ENCODE results near the gene CAMK1D. TPM values are rescaled to one million over a fixed set of nuclear protein-coding genes. Genes with fewer than 3 reads are reported as not detected.

CAMK1D gene
- total and polyA plus RNA-seq, 5 donors = 15.2 to 44.1 (median 26.6) TPM

DNA sequence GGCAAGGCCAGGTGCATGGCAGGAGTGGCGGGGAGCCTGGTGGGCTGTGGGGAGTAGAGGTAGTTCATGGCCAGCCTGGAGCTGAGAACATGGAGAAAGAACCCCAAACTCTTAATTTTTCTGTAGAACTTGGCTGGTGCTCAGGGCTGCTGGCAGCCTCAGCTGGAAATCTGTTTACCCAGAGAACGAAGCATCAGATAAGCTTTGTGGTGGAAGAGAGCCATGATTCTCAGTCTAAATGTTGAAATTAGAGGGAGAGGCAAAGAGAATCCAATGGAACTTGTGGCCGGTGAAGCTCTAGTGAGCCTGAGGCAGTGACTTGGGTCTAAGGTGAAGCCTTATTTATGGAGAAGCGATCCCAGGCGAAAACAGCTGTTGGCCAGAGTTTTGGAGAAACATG is 525.8 kb downstream of the CAMK1D start:
- no peaks in the 10 kb centered on the region for H3K4me1 ChIP-seq (ENCODE audit: control insufficient read depth, insufficient read depth, low read length)
- DNase-seq = peak in 2 of 3 donors; percentile 52 to 70
- ATAC-seq = peak; percentile 49 to 70
- intact Hi-C loops (cut with DNase I) = no loop called here
- H3K4me3 ChIP-seq (ENCODE audit: low read length) = no peak overlapping the region
- no peaks in the 10 kb centered on the region for H3K9me3 ChIP-seq (ENCODE audit: control insufficient read depth, low read length)
- 62% methylated on average over 5 of the region's 5 CpGs for WGBS
- no peaks in the 10 kb centered on the region for H3K27me3 ChIP-seq (ENCODE audit: control insufficient read depth, insufficient read depth)
- H3K27ac ChIP-seq (ENCODE audit: low read length) = no peak overlapping the region

DNA sequence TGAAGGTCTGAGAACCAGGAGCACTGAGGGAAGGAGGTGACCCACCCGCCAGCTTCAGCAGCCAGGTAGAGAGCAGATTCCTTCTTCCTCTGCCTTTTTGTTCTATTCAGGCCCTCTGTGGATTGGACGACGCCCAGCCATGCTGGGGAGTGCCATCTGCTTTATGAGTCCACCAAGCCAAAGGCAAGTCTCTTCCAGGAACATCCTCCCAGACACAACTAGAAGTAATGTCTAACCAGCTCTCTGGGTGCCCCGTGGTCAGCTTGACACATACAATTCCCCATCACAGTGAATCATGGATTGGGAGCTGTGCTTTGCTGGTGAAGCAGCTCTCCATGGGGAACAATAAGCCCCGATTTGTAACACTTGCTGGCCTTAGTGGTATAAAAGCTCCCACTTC is 526.9 kb downstream of the CAMK1D start:
- no peaks in the 10 kb centered on the region for H3K4me1 ChIP-seq (ENCODE audit: control insufficient read depth, insufficient read depth, low read length)
- intact Hi-C loops (cut with DNase I) = no loop called here
- ATAC-seq (no peak), DNase-seq (no peak)
- 91% methylated on average over 5 of the region's 5 CpGs for WGBS
- no peak overlapping the region for H3K27ac ChIP-seq (ENCODE audit: low read length)
- no peaks in the 10 kb centered on the region for H3K27me3 ChIP-seq (ENCODE audit: control insufficient read depth, insufficient read depth)
- H3K9me3 ChIP-seq (ENCODE audit: control insufficient read depth, low read length) = no peaks in the 10 kb centered on the region
- H3K4me3 ChIP-seq (ENCODE audit: low read length) = no peak overlapping the region

DNA sequence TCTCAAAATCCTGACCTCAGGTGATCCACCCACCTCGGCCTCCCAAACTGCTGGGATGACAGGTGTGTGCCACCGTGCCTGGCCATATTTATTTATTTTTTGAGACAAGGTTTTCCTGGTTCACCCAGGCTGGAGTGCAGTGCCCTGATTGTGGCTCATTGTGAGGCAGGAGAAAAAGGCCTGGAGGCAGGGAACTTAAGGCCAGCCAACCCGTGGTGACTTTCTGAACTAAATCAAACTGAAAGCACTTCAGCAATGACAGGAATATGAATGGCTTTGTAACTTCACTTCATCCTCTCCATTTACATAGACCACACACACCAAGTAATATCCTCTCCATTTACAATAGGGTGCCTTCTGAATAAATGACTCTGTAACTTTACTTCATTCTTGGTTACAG is 527.8 kb downstream of the CAMK1D start:
- intact Hi-C loops (cut with DNase I) = no loop called here
- H3K27me3 ChIP-seq (ENCODE audit: control insufficient read depth, insufficient read depth) = no peaks in the 10 kb centered on the region
- H3K4me3 ChIP-seq (ENCODE audit: low read length) = no peak overlapping the region
- H3K9me3 ChIP-seq (ENCODE audit: control insufficient read depth, low read length) = no peaks in the 10 kb centered on the region
- WGBS = 84% methylated on average over 3 of the region's 3 CpGs
- H3K27ac ChIP-seq (ENCODE audit: low read length) = no peak overlapping the region
- ATAC-seq (no peak), DNase-seq (no peak)
- H3K4me1 ChIP-seq (ENCODE audit: control insufficient read depth, insufficient read depth, low read length) = no peaks in the 10 kb centered on the region

DNA sequence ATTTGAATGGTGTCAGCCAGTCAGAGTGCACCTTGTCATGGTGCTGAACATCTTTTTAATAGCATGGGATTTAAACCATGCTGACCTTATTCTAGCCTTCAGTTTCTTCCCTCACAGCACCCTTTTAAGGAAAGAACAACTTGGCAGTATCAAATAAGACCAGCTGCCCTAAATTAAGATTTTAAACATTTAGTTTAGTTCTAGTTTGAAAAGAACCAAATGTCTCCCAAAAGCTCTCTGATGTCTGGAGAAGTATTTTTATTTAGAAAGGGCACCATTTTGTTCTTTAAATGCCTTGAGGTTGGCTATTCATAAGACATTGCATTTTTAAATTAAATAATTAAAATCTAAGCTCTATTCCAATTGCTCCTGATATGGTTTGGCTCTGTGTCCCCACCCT is 531.1 kb downstream of the CAMK1D start:
- DNase-seq (no peak), ATAC-seq (peak in 1 of 2 donors; percentile 50)
- H3K4me1 ChIP-seq (ENCODE audit: control insufficient read depth, insufficient read depth, low read length) = no peaks in the 10 kb centered on the region
- no peaks in the 10 kb centered on the region for H3K9me3 ChIP-seq (ENCODE audit: control insufficient read depth, low read length)
- H3K4me3 ChIP-seq (ENCODE audit: low read length) = no peak overlapping the region
- intact Hi-C loops (cut with DNase I) = no loop called here
- no peaks in the 10 kb centered on the region for H3K27me3 ChIP-seq (ENCODE audit: control insufficient read depth, insufficient read depth)
- no peak overlapping the region for H3K27ac ChIP-seq (ENCODE audit: low read length)

DNA sequence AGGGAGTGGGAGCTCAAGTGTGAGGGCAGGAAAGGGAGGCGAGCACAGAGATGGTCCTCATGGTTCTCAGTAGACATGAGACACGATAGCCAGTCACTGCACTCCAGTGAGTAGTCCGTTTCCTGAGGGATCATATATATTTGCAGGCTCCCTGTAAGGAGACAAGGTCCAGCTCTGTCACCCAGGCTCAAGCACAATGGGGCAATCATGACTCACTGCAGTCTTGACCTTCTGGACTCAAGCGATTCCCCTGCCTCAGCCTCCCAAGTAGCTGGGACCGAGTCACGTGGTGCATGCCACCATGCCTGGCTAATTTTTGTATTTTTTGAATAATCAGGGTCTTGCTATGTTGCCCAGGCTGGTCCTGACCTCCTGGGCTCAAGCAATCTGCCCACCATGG is 535.5 kb downstream of the CAMK1D start:
- Histone ChIP-seq H3K27ac (ENCODE audit: low read length) (no peak overlapping the region), H3K27me3 (ENCODE audit: control insufficient read depth, insufficient read depth) (no peaks in the 10 kb centered on the region), H3K4me3 (ENCODE audit: low read length) (no peak overlapping the region), H3K4me1 (ENCODE audit: control insufficient read depth, insufficient read depth, low read length) (no peaks in the 10 kb centered on the region), H3K9me3 (ENCODE audit: control insufficient read depth, low read length) (no peaks in the 10 kb centered on the region)
- DNase-seq = no peak
- ATAC-seq = no peak
- WGBS = 93% methylated on average over 6 of the region's 6 CpGs
- intact Hi-C loops (cut with DNase I) = no loop called here

Small RNAs within 50 kb of the gene (microRNA-seq; reads per million reads assigned to microRNA genes)
- 0 reads per million in 2 donors for gene MIR4480
- 0 reads per million in 2 donors for gene MIR4481
- gene MIR548Q = 0 reads per million in 2 donors

Other genes with a start within 250 kb of the CAMK1D start
- 10 to 100 TPM in 3 of 4 donors, 1 to 10 TPM in 1; 8.8 to 18.5 (median 14.5) TPM for gene SEC61A2, start 219.9 kb upstream of the CAMK1D start, total RNA-seq
- gene SEC61A2, start 219.9 kb upstream of the CAMK1D start, polyA plus RNA-seq = 11.7 TPM
- 10 to 100 TPM in 3 of 4 donors, 1 to 10 TPM in 1; 9.4 to 13.8 (median 13.0) TPM for gene NUDT5, start 153.7 kb upstream of the CAMK1D start, total RNA-seq
- 12.4 TPM for gene NUDT5, start 153.7 kb upstream of the CAMK1D start, polyA plus RNA-seq
- 10 to 100 TPM; 46.6 to 70.4 (median 63.1) TPM for gene CDC123, start 153.4 kb upstream of the CAMK1D start, total RNA-seq
- gene CDC123, start 153.4 kb upstream of the CAMK1D start, polyA plus RNA-seq = 46.0 TPM